Neural progenitor cell (in vitro differentiated cells): ENCODE measurements around the gene LIMA1. TPM values are rescaled to one million over a fixed set of nuclear protein-coding genes. Genes with fewer than 3 reads are reported as not detected.

Experiments used
- DNase-seq: peaks from one replicate; pipeline ENCODE4 v3.0.0-alpha.2; 2016; ENCODE audit warnings: low spot score
- H2AFZ ChIP-seq: fragments of 200-600 bp; sonication (generic); replicated peaks from 2 replicates; pipeline ENCODE4 v1.6.1; 2016; ENCODE audit warnings: antibody characterized with exemption
- H3F3A ChIP-seq: fragments of 200-600 bp; sonication (generic); 2 replicates; pipeline ENCODE4 v1.6.1; 2016; ENCODE audit warnings: antibody characterized with exemption, low read depth
- H3K27ac ChIP-seq: fragments of 200-600 bp; sonication (generic); 2 replicates; pipeline ENCODE4 v1.5.1; 2016; ENCODE audit warnings: mild to moderate bottlenecking
- H3K27me3 ChIP-seq: fragments of 200-600 bp; sonication (generic); 2 replicates; pipeline ENCODE4 v1.6.1; 2016; ENCODE audit warnings: mild to moderate bottlenecking, moderate library complexity
- H3K36me3 ChIP-seq: fragments of 200-600 bp; sonication (generic); 2 replicates; pipeline ENCODE4 v1.5.1; 2016
- H3K4me1 ChIP-seq: fragments of 200-600 bp; sonication (generic); 2 replicates; pipeline ENCODE4 v1.6.1; 2016; ENCODE audit warnings: mixed run types
- H3K4me2 ChIP-seq: fragments of 200-600 bp; sonication (generic); 2 replicates; pipeline ENCODE4 v1.6.1; 2016
- H3K4me3 ChIP-seq: fragments of 200-600 bp; sonication (generic); 2 replicates; pipeline ENCODE4 v1.5.1; 2016
- H3K79me2 ChIP-seq: fragments of 200-600 bp; sonication (generic); 2 replicates; pipeline ENCODE4 v1.6.1; 2016; ENCODE audit warnings: low read depth
- H3K9ac ChIP-seq: fragments of 200-600 bp; sonication (generic); 2 replicates; pipeline ENCODE4 v1.6.1; 2016
- H3K9me3 ChIP-seq: fragments of 200-600 bp; sonication (generic); 2 replicates; pipeline ENCODE4 v1.5.1; 2016; ENCODE audit warnings: low read depth
- H4K20me1 ChIP-seq: fragments of 200-600 bp; sonication (generic); 2 replicates; pipeline ENCODE4 v1.6.1; 2016; ENCODE audit warnings: low read depth
- H3K27ac Mint-ChIP-seq: 3 replicates; pipeline ENCODE4 v1.8.0; 2021; ENCODE audit warnings: mixed read lengths
- H3K27me3 Mint-ChIP-seq: 2 replicates; pipeline ENCODE4 v1.8.0; 2022; ENCODE audit warnings: low read depth, mild to moderate bottlenecking, inconsistent platforms, moderate library complexity, mixed read lengths; ENCODE audit not compliant: insufficient read depth
- H3K36me3 Mint-ChIP-seq: 3 replicates; pipeline ENCODE4 v1.8.0; 2021; ENCODE audit warnings: mixed read lengths
- H3K4me1 Mint-ChIP-seq: 3 replicates; pipeline ENCODE4 v1.8.0; 2021; ENCODE audit warnings: mixed read lengths
- H3K4me3 Mint-ChIP-seq: 3 replicates; pipeline ENCODE4 v1.8.0; 2021; ENCODE audit warnings: mild to moderate bottlenecking, moderate library complexity, mixed read lengths
- H3K9me3 Mint-ChIP-seq: 3 replicates; pipeline ENCODE4 v1.8.0; 2020; ENCODE audit warnings: mixed read lengths
- EZH2 ChIP-seq: fragments of 200-600 bp; sonication (generic); IDR thresholded peaks from 2 replicates; pipeline ENCODE4 v1.6.1; 2017; ENCODE audit warnings: antibody characterized with exemption, mild to moderate bottlenecking, moderate library complexity
- EZH2phosphoT487 ChIP-seq: fragments of 200-600 bp; sonication (generic); IDR thresholded peaks from 2 replicates; pipeline ENCODE4 v1.6.1; 2017; ENCODE audit warnings: antibody characterized with exemption
- total RNA-seq: library from RNA; depleted of rRNA; stranded (reverse); fragments of >200 nt; gene quantifications from 2 replicates; pipeline ENCODE4 v1.2.3, GENCODE V29; 2015; ENCODE audit warnings: low replicate concordance
- TF ChIP-seq, protein P1 (sequence below): fragments of 200-600 bp; sonication (generic); IDR thresholded peaks from 2 replicates; pipeline ENCODE4 v1.5.1; 2017; ENCODE audit warnings: antibody characterized with exemption, mild to moderate bottlenecking

LIMA1 gene
- total RNA-seq, 1 donor from 2014 or later: 25.0 TPM

DNA sequence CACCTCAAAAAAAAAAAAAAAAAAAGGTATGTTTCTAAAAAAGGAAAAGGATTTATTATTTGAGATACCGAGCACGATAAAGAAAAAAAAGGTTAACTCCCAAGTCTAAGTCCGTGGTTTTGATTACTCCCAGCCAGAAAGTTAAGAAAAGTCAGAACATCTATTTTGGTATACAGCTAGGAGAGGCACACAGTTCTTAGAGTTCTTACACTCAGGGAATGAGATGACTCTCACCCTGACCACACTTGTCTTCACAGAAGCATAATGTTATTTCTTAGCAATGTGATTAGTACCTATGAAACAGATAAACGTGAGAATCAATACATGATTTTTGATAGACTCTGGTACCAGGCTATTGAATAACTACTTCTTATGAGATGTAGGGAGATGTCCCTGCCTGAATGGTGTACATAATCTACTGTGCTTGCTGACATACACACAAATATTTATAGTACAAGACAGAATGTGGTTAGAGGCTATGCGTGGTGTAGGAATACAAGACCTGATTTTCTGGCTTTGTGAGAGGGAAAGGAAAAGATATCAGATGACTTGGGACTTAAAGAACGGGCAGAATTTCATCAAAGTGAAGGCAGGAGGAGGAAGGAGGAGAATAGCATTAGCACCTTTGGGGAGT lies 31.6 kb downstream of the LIMA1 start:
- no peaks in the 10 kb centered on the region for H3K36me3 ChIP-seq
- TF ChIP-seq, protein P1, sequence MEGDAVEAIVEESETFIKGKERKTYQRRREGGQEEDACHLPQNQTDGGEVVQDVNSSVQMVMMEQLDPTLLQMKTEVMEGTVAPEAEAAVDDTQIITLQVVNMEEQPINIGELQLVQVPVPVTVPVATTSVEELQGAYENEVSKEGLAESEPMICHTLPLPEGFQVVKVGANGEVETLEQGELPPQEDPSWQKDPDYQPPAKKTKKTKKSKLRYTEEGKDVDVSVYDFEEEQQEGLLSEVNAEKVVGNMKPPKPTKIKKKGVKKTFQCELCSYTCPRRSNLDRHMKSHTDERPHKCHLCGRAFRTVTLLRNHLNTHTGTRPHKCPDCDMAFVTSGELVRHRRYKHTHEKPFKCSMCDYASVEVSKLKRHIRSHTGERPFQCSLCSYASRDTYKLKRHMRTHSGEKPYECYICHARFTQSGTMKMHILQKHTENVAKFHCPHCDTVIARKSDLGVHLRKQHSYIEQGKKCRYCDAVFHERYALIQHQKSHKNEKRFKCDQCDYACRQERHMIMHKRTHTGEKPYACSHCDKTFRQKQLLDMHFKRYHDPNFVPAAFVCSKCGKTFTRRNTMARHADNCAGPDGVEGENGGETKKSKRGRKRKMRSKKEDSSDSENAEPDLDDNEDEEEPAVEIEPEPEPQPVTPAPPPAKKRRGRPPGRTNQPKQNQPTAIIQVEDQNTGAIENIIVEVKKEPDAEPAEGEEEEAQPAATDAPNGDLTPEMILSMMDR: no peak
- TF ChIP-seq EZH2 (no peak), EZH2phosphoT487 (no peak)
- H3K9ac ChIP-seq: no peak overlapping the region
- Mint-ChIP-seq H3K27me3 (no peaks in the 10 kb centered on the region), H3K9me3 (no peaks in the 10 kb centered on the region), H3K4me3 (no peak overlapping the region), H3K36me3 (no peaks in the 10 kb centered on the region), H3K4me1 (no peaks in the 10 kb centered on the region), H3K27ac (no peak overlapping the region)
- H3K27me3 ChIP-seq: no peaks in the 10 kb centered on the region
- no peak overlapping the region for H3K4me2 ChIP-seq
- no peaks in the 10 kb centered on the region for H3F3A ChIP-seq
- no peak for DNase-seq
- H2AFZ ChIP-seq: no peak overlapping the region
- no peaks in the 10 kb centered on the region for H3K79me2 ChIP-seq
- no peak overlapping the region for H3K27ac ChIP-seq
- H3K9me3 ChIP-seq: no peaks in the 10 kb centered on the region
- no peak overlapping the region for H3K4me3 ChIP-seq
- H3K4me1 ChIP-seq: no peaks in the 10 kb centered on the region
- H4K20me1 ChIP-seq: no peaks in the 10 kb centered on the region

DNA sequence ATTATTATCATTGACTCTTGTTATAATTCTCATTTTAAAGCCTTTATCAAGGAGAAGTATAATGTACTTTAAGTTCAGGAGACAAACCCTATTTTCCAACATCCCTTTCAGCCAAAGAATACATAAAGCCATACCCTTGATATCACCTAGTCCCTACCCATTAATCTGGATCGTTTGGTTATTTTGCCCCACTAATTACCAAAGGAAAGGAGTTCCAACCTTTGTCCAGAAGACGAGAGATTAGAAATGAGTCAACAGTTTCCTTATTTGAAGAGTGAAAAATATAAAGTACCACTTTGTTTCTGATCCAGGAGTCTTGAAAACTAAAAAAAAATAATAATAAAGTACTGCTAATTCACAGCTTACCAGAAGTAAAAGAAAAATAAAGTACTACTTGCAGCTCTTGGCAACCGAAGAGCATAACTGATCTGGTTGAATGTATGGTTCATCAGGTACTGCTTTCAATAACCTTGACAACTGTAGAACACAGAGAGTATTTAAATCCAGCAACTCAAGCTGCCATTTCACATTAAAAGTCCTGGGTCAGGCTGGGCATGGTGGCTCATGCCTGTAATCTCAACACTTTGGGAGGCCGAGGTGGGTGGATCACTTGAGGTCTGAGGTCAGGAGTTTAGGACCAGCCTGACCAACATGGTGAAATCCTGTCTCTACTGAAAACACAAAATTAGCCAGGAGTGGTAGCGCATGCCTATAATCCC lies 33.7 kb downstream of the LIMA1 start:
- Mint-ChIP-seq H3K4me1 (no peaks in the 10 kb centered on the region), H3K9me3 (no peaks in the 10 kb centered on the region), H3K4me3 (no peak overlapping the region), H3K27ac (no peak overlapping the region), H3K36me3 (no peaks in the 10 kb centered on the region), H3K27me3 (no peaks in the 10 kb centered on the region)
- H3K4me1 ChIP-seq: no peaks in the 10 kb centered on the region
- no peak overlapping the region for H3K27ac ChIP-seq
- no peaks in the 10 kb centered on the region for H3K27me3 ChIP-seq
- no peak overlapping the region for H3K4me3 ChIP-seq
- TF ChIP-seq EZH2phosphoT487: no peak
- H3K9ac ChIP-seq: no peak overlapping the region
- no peak overlapping the region for H2AFZ ChIP-seq
- H3K36me3 ChIP-seq: no peaks in the 10 kb centered on the region
- no peaks in the 10 kb centered on the region for H4K20me1 ChIP-seq
- H3K9me3 ChIP-seq: no peaks in the 10 kb centered on the region
- no peak for DNase-seq
- no peaks in the 10 kb centered on the region for H3F3A ChIP-seq
- H3K4me2 ChIP-seq: no peak overlapping the region
- H3K79me2 ChIP-seq: no peaks in the 10 kb centered on the region

DNA sequence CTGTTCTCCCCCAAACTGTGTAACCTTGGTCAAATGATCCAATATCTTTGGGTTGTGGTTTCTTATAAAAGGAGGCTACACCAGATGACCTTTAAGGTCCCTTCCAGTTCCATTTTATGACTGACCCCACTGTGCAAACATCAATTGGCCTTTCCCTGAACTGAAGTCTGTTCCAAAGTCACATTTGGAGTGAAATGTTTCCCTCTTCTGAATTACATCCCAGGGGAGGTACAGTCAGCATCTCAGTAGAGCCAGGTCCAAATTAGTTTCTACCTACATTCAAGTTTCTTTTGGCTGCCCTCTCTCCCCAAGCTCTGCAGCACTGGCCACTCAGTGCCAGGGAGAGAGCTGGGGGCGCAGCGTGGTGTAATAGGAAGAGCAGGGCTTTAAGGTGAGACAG lies 34.4 kb downstream of the LIMA1 start:
- no peaks in the 10 kb centered on the region for H4K20me1 ChIP-seq
- no peaks in the 10 kb centered on the region for H3K36me3 Mint-ChIP-seq
- H3K4me2 ChIP-seq: no peak overlapping the region

More for the DNA sequence above, 34.4 kb downstream of the LIMA1 start:
- TF ChIP-seq EZH2phosphoT487: no peak
- TF ChIP-seq, protein P1: no peak
- no peak for TF ChIP-seq EZH2
- Histone ChIP-seq H3K79me2 (no peaks in the 10 kb centered on the region), H3K36me3 (no peaks in the 10 kb centered on the region), H3K9ac (no peak overlapping the region), H3K27me3 (no peaks in the 10 kb centered on the region), H3K9me3 (no peaks in the 10 kb centered on the region), H3K4me3 (no peak overlapping the region), H3F3A (no peaks in the 10 kb centered on the region), H3K27ac (no peak overlapping the region), H2AFZ (no peak overlapping the region), H3K4me1 (no peaks in the 10 kb centered on the region)
- Mint-ChIP-seq H3K9me3 (no peaks in the 10 kb centered on the region), H3K4me1 (no peaks in the 10 kb centered on the region), H3K4me3 (no peak overlapping the region), H3K27me3 (no peaks in the 10 kb centered on the region), H3K27ac (no peak overlapping the region)
- no peak for DNase-seq
